PC-3 (cell line): ENCODE data around the gene SAG. TPM values are rescaled to one million over a fixed set of nuclear protein-coding genes. Genes with fewer than 3 reads are reported as not detected.

Experiments used
- ATAC-seq: fragments of 200-7000 bp; cut with Tn5 transposase; 2 replicates; pipeline ENCODE4 v1.9.1; 2020; ENCODE audit warnings: mild to moderate bottlenecking, moderate library complexity
- BruUV-seq: library from RNA; stranded (reverse); fragments of 400-500 nt; replicated peaks from 2 replicates; lab custom pipeline; 2021; lab: Mats Ljungman, UMichigan
- CTCF ChIA-PET: fragments of 300-600 bp; sonication (Branson Sonifier 250); formaldehyde crosslinking; loops from one replicate; lab custom pipeline; 2022; ENCODE audit warnings: antibody characterized with exemption; lab: Charles Lee
- POLR2A ChIA-PET: fragments of 300-600 bp; sonication (Branson Sonifier 250); formaldehyde crosslinking; loops from one replicate; lab custom pipeline; 2022; ENCODE audit warnings: antibody characterized with exemption; ENCODE audit not compliant: unreplicated experiment; lab: Charles Lee
- DNase-seq: peaks from one replicate; pipeline ENCODE4 v3.0.0-alpha.2; 2015
- H2AFZ ChIP-seq: fragments of 300-600 bp; sonication (generic); 2 replicates; pipeline ENCODE4 v1.6.0; 2016; ENCODE audit warnings: antibody characterized with exemption, low read length
- H3F3A ChIP-seq: fragments of 300-600 bp; sonication (generic); one replicate; pipeline ENCODE4 v1.6.0; 2017; ENCODE audit warnings: antibody characterized with exemption, low read length, control low read depth, mild to moderate bottlenecking; ENCODE audit not compliant: unreplicated experiment
- H3K27ac ChIP-seq: fragments of 300-600 bp; sonication (generic); 2 replicates; pipeline ENCODE4 v1.5.1; 2016; ENCODE audit warnings: mild to moderate bottlenecking, low read length
- H3K27me3 ChIP-seq: fragments of 300-600 bp; sonication (generic); 2 replicates; pipeline ENCODE4 v1.6.1; 2016; ENCODE audit warnings: low read length, mixed read lengths
- H3K36me3 ChIP-seq: fragments of 300-600 bp; sonication (generic); 2 replicates; pipeline ENCODE4 v1.6.1; 2016; ENCODE audit warnings: low read depth, mixed run types, low read length, mixed read lengths
- H3K4me1 ChIP-seq: fragments of 300-600 bp; sonication (generic); 2 replicates; pipeline ENCODE4 v1.5.1; 2016; ENCODE audit warnings: low read length; ENCODE audit not compliant: insufficient read depth
- H3K4me2 ChIP-seq: fragments of 300-600 bp; sonication (generic); 2 replicates; pipeline ENCODE4 v1.6.0; 2016; ENCODE audit warnings: low read length
- H3K4me3 ChIP-seq: fragments of 300-600 bp; sonication (generic); 2 replicates; pipeline ENCODE4 v1.5.1; 2016; ENCODE audit warnings: mild to moderate bottlenecking, low read length, mixed read lengths
- H3K79me2 ChIP-seq: fragments of 300-600 bp; sonication (generic); 2 replicates; pipeline ENCODE4 v1.6.1; 2017; ENCODE audit warnings: low read length, mixed read lengths
- H3K9ac ChIP-seq: fragments of 300-600 bp; sonication (generic); 2 replicates; pipeline ENCODE4 v1.6.0; 2016; ENCODE audit warnings: mild to moderate bottlenecking, low read length
- H3K9me2 ChIP-seq: fragments of 300-600 bp; sonication (generic); replicated peaks from 2 replicates; pipeline ENCODE4 v1.6.1; 2016; ENCODE audit warnings: mixed run types, low read length, mixed read lengths
- H3K9me3 ChIP-seq: fragments of 300-600 bp; sonication (generic); 2 replicates; pipeline ENCODE4 v1.6.1; 2016; ENCODE audit warnings: low read length, mixed read lengths
- H4K20me1 ChIP-seq: fragments of 300-600 bp; sonication (generic); 2 replicates; pipeline ENCODE4 v1.6.1; 2016; ENCODE audit warnings: low read length, mixed read lengths
- CTCF ChIP-seq: fragments of 300-600 bp; sonication (generic); conservative IDR thresholded peaks from 2 replicates; pipeline ENCODE4 v1.5.1; 2017; ENCODE audit warnings: antibody characterized with exemption, low read depth, mild to moderate bottlenecking, low read length
- EZH2 ChIP-seq: fragments of 300-600 bp; sonication (generic); IDR thresholded peaks from one replicate; pipeline ENCODE4 v1.6.1; 2017; ENCODE audit warnings: antibody characterized with exemption, mild to moderate bottlenecking, low read length; ENCODE audit not compliant: unreplicated experiment
- EZH2phosphoT487 ChIP-seq: fragments of 300-600 bp; sonication (generic); IDR thresholded peaks from 2 replicates; pipeline ENCODE4 v1.6.1; 2018; ENCODE audit warnings: mild to moderate bottlenecking, antibody characterized with exemption, low read length, borderline replicate concordance
- intact Hi-C: fragments of 100-400 bp; cut with micrococcal nuclease; formaldehyde crosslinking; loops from 2 replicates; pipeline ENCODE4 v1.9.0; 2023
- total RNA-seq: library from RNA; depleted of rRNA; stranded (reverse); fragments of >200 nt; gene quantifications from 2 replicates; pipeline ENCODE4 v1.2.3, GENCODE V29; 2014

The SAG gene
- total RNA-seq, 1 experiment from 2014 or later: not detected

GRCh38 chr2:233275223-233275622, 32.4 kb upstream of the SAG start:
- DNase-seq (no peak), ATAC-seq (no peak)
- Histone ChIP-seq H2AFZ (no peak overlapping the region), H3K4me3 (no peak overlapping the region), H3K4me1 (no peaks in the 10 kb centered on the region), H3K27me3 (no peaks in the 10 kb centered on the region), H3K4me2 (no peak overlapping the region), H3K9me3 (no peaks in the 10 kb centered on the region), H3K79me2 (peaks cover 38% of the 10 kb centered on the region; the same call in 1 of the 2 replicates), H3K27ac (no peak overlapping the region), H3F3A (no peaks in the 10 kb centered on the region), H3K9me2 (no peaks in the 10 kb centered on the region), H3K9ac (no peak overlapping the region), H3K36me3 (peaks cover 96% of the 10 kb centered on the region), H4K20me1 (peaks cover 51% of the 10 kb centered on the region)
- TF ChIP-seq EZH2: no peak
- no peak for TF ChIP-seq CTCF
- no peak for TF ChIP-seq EZH2phosphoT487
- ChIA-PET POLR2A (no interaction called here), CTCF (no interaction called here)
- BruUV-seq: no TSS peak
- intact Hi-C loops: no loop called here

- intact Hi-C loops: no loop called here
- POLR2A ChIA-PET: no interaction called here
Observed at GRCh38 chr2:233278921-233279320, 28.7 kb upstream of the SAG start.

GRCh38 chr2:233280114-233280693, 27.4 kb upstream of the SAG start:
- BruUV-seq: no TSS peak
- ChIA-PET POLR2A (no interaction called here), CTCF (no interaction called here)
- Histone ChIP-seq H3K4me2 (no peak overlapping the region), H3K4me3 (no peak overlapping the region), H3K4me1 (no peaks in the 10 kb centered on the region), H3K27me3 (no peaks in the 10 kb centered on the region), H3F3A (no peaks in the 10 kb centered on the region), H2AFZ (no peak overlapping the region), H3K79me2 (peaks cover 13% of the 10 kb centered on the region; the same call in 1 of the 2 replicates), H3K9ac (no peak overlapping the region), H3K36me3 (peaks cover 86% of the 10 kb centered on the region), H3K9me2 (no peaks in the 10 kb centered on the region), H4K20me1 (peaks cover 26% of the 10 kb centered on the region), H3K27ac (no peak overlapping the region), H3K9me3 (no peaks in the 10 kb centered on the region)
- no peak for ATAC-seq
- no peak for TF ChIP-seq EZH2phosphoT487
- no peak for TF ChIP-seq CTCF
- TF ChIP-seq EZH2: no peak
- no peak for DNase-seq
- intact Hi-C loops: loop anchor here (10.0 kb wide), 1 partner anchor 165 kb away; no protein-coding TSS in a partner anchor

More at GRCh38 chr2:233278921-233279320, 28.7 kb upstream of the SAG start:
- H3K4me2 ChIP-seq: no peak overlapping the region
- H3K4me1 ChIP-seq: no peaks in the 10 kb centered on the region
- no peak for ATAC-seq
- no peak overlapping the region for H3K4me3 ChIP-seq
- no peaks in the 10 kb centered on the region for H3K9me2 ChIP-seq
- H3K9ac ChIP-seq: no peak overlapping the region
- no peak overlapping the region for H2AFZ ChIP-seq
- BruUV-seq: no TSS peak
- H3K27me3 ChIP-seq: no peaks in the 10 kb centered on the region
- H3K36me3 ChIP-seq: peaks cover 91% of the 10 kb centered on the region
- DNase-seq: no peak
- no peak overlapping the region for H3K27ac ChIP-seq
- no peaks in the 10 kb centered on the region for H3F3A ChIP-seq
- no peaks in the 10 kb centered on the region for H3K9me3 ChIP-seq
- TF ChIP-seq EZH2phosphoT487: no peak
- no peak for TF ChIP-seq EZH2
- CTCF ChIA-PET: no interaction called here
- H3K79me2 ChIP-seq: peaks cover 14% of the 10 kb centered on the region; the same call in 1 of the 2 replicates
- H4K20me1 ChIP-seq: peaks cover 29% of the 10 kb centered on the region
